SJSA1 (cell line): ENCODE data around the gene JAGN1. TPM values are rescaled to one million over a fixed set of nuclear protein-coding genes. Genes with fewer than 3 reads are reported as not detected.

Experiments
- total RNA-seq: library from RNA; depleted of rRNA; stranded (reverse); fragments of >200 nt; shearing (Covaris generic); gene quantifications from 2 replicates; pipeline ENCODE4 v1.2.3, GENCODE V29; 2014; rRNA removed

Gene JAGN1
- total RNA-seq, 1 experiment from 2014 or later, result 21.2 TPM

Other genes starting within 250 kb of the JAGN1 start
- gene MTMR14, start 241.1 kb upstream of the JAGN1 start, total RNA-seq, result 23.3 and 27.6 TPM in 2 replicates
- gene CPNE9, start 186.8 kb upstream of the JAGN1 start, total RNA-seq, result not detected in 2 replicates
- gene BRPF1, start 158.9 kb upstream of the JAGN1 start, total RNA-seq, result 12.2 and 18.5 TPM in 2 replicates
- 18.8 and 24.4 TPM in 2 replicates for gene OGG1, start 140.7 kb upstream of the JAGN1 start, total RNA-seq
- 10.0 and 11.8 TPM in 2 replicates for gene CAMK1, start 120.7 kb upstream of the JAGN1 start, total RNA-seq
- gene TADA3, start 98.1 kb upstream of the JAGN1 start, total RNA-seq, result 102 and 111 TPM in 2 replicates
- gene ARPC4, start 97.5 kb upstream of the JAGN1 start, total RNA-seq, result 185 and 270 TPM in 2 replicates
- 2.3 and 5.8 TPM in 2 replicates for gene TTLL3, start 80.3 kb upstream of the JAGN1 start, total RNA-seq
- gene RPUSD3, start 46.6 kb upstream of the JAGN1 start, total RNA-seq, result 30.5 and 49.5 TPM in 2 replicates
- gene CIDEC, start 10.4 kb upstream of the JAGN1 start, total RNA-seq, result not detected in 2 replicates
- 0.37 and 0.56 TPM in 2 replicates for gene IL17RE, start 12.2 kb downstream of the JAGN1 start, total RNA-seq
- 12.6 and 19.5 TPM in 2 replicates for gene IL17RC, start 26.5 kb downstream of the JAGN1 start, total RNA-seq
- 11.7 and 13.0 TPM in 2 replicates for gene CRELD1, start 43.2 kb downstream of the JAGN1 start, total RNA-seq
- 0.25 and 0.58 TPM in 2 replicates for gene PRRT3, start 61.8 kb downstream of the JAGN1 start, total RNA-seq
- 34.6 and 86.3 TPM in 2 replicates for gene EMC3, start 96.2 kb downstream of the JAGN1 start, total RNA-seq
- 30.0 and 36.7 TPM in 2 replicates for gene FANCD2, start 135.8 kb downstream of the JAGN1 start, total RNA-seq
- not detected in 2 replicates for gene FANCD2OS, start 217.6 kb downstream of the JAGN1 start, total RNA-seq
- gene BRK1, start 225.1 kb downstream of the JAGN1 start, total RNA-seq, result 46.7 and 112 TPM in 2 replicates